HepG2 (cell line): ENCODE data around the gene LDLRAD4. TPM values are rescaled to one million over a fixed set of nuclear protein-coding genes. Genes with fewer than 3 reads are reported as not detected.

Source experiments
- ATAC-seq: fragments of 200-7000 bp; cut with Tn5 transposase; 3 replicates; pipeline ENCODE4 v1.9.1; 2020; ENCODE audit warnings: mild to moderate bottlenecking, moderate library complexity
- BruUV-seq: library from RNA; stranded (reverse); fragments of 400-500 nt; replicated peaks from 2 replicates; lab custom pipeline; 2021; lab: Mats Ljungman, UMichigan
- CTCF ChIA-PET: fragments of 300-600 bp; formaldehyde crosslinking; extraction: SDS; loops from one replicate; lab custom pipeline; 2021; ENCODE audit warnings: low total read pairs, inconsistent platforms, low intra/inter-chr PET ratio; lab: Yijun Ruan, JAX
- POLR2A ChIA-PET: fragments of 350-600 bp; sonication (Branson Sonifier 250); formaldehyde crosslinking; loops from one replicate; lab custom pipeline; 2020; ENCODE audit warnings: antibody characterized with exemption, inconsistent platforms; lab: Yijun Ruan, JAX
- DNase-seq: peaks from one replicate; pipeline ENCODE4 v3.0.0-alpha.2; 2015; ENCODE audit warnings: low spot score
- FAIRE-seq: peaks from 3 replicates; lab custom pipeline; 2011; peaks lifted over from hg19 to GRCh38; lab: Jason Lieb, UNC
- H2AFZ ChIP-seq: one replicate; pipeline ENCODE4 v1.6.1; 2011; ENCODE audit warnings: low read length, inconsistent platforms
- H3K27ac ChIP-seq: fragments of 300-600 bp; 3 replicates; pipeline ENCODE4 v1.8.0; 2011; ENCODE audit warnings: mixed run types, mild to moderate bottlenecking, mixed read lengths, low read length, inconsistent platforms; ENCODE audit not compliant: insufficient read depth; ENCODE audit errors: extremely low read length
- H3K27me3 ChIP-seq, 2 experiments: fragments of 200-600 bp in 1 of 2; 2 replicates in 1 of 2; 3 replicates in 1 of 2; pipeline versions ENCODE4 v1.6.0 to v1.8.0; 2011; ENCODE audit warnings: low read length in 2 of 2, mild to moderate bottlenecking in 2 of 2, moderate library complexity in 2 of 2, inconsistent platforms in 1 of 2; ENCODE audit not compliant: insufficient read depth in 2 of 2, control insufficient read depth in 1 of 2
- H3K36me3 ChIP-seq, 2 experiments: fragments of 200-600 bp in 1 of 2; replicated peaks in 1 of 2; 2 replicates in 1 of 2; 3 replicates in 1 of 2; pipeline versions ENCODE4 v1.5.1 to v1.8.0; 2011; ENCODE audit warnings: low read length in 2 of 2, inconsistent platforms in 1 of 2; ENCODE audit not compliant: insufficient read depth in 2 of 2, control insufficient read depth in 1 of 2
- H3K4me1 ChIP-seq: 2 replicates; pipeline ENCODE4 v1.5.1; 2012; ENCODE audit warnings: low read length, inconsistent platforms; ENCODE audit not compliant: insufficient read depth
- H3K4me2 ChIP-seq: 2 replicates; pipeline ENCODE4 v1.6.0; 2011; ENCODE audit warnings: low read depth, low read length, inconsistent platforms
- H3K4me3 ChIP-seq, 3 experiments: fragments of 200-600 bp in 1 of 3; sonication (generic), shearing (Covaris generic) in 1 of 3; replicated peaks in 1 of 3; 2 replicates each; pipeline ENCODE4 v1.5.1; 2011 to 2016; ENCODE audit warnings: low read length in 3 of 3, inconsistent platforms in 2 of 3, low read depth in 2 of 3, mild to moderate bottlenecking in 2 of 3, control low read depth in 1 of 3, mixed read lengths in 1 of 3; ENCODE audit not compliant: insufficient read depth in 1 of 3
- H3K79me2 ChIP-seq: one replicate; pipeline ENCODE4 v1.6.1; 2011; ENCODE audit warnings: low read length, inconsistent platforms; ENCODE audit not compliant: insufficient read depth
- H3K9ac ChIP-seq: 2 replicates; pipeline ENCODE4 v1.6.0; 2011; ENCODE audit warnings: mild to moderate bottlenecking, low read depth, low read length, inconsistent platforms; ENCODE audit not compliant: insufficient read depth
- H3K9me3 ChIP-seq: 2 replicates; pipeline ENCODE4 v1.5.1; 2012; ENCODE audit warnings: mild to moderate bottlenecking, low read length
- H4K20me1 ChIP-seq: 2 replicates; pipeline ENCODE4 v1.6.0; 2011; ENCODE audit warnings: inconsistent platforms, mild to moderate bottlenecking, low read length, moderate library complexity; ENCODE audit not compliant: insufficient read depth
- BCL6 ChIP-seq: IDR thresholded peaks from 2 replicates; pipeline ENCODE4 v1.6.1; 2016; ENCODE audit warnings: missing genetic modification reagents, missing compliant biosample characterization
- ELK4 ChIP-seq: sonication (generic); formaldehyde crosslinking; IDR thresholded peaks from 2 replicates; pipeline ENCODE4 v1.9.0; 2021; ENCODE audit warnings: missing genetic modification reagents, borderline replicate concordance
- KAT7 ChIP-seq: IDR thresholded peaks from 2 replicates; pipeline ENCODE4 v1.6.1; 2018; ENCODE audit warnings: borderline replicate concordance, missing compliant biosample characterization
- POGZ ChIP-seq: sonication (generic); formaldehyde crosslinking; IDR thresholded peaks from 2 replicates; pipeline ENCODE4 v1.4.0; 2020; ENCODE audit warnings: mild to moderate bottlenecking, missing genetic modification reagents
- SKIL ChIP-seq: sonication (generic); formaldehyde crosslinking; IDR thresholded peaks from 2 replicates; pipeline ENCODE4 v1.8.0; 2022; ENCODE audit warnings: missing genetic modification reagents, mild to moderate bottlenecking, moderate library complexity, borderline replicate concordance
- SUZ12 ChIP-seq: fragments of 150-350 bp; IDR thresholded peaks from 2 replicates; pipeline ENCODE4 v1.6.1; 2014; ENCODE audit warnings: low read depth, low read length
- ZFP36L1 ChIP-seq: sonication (generic); formaldehyde crosslinking; IDR thresholded peaks from 2 replicates; pipeline ENCODE4 v1.8.0; 2022; ENCODE audit warnings: mild to moderate bottlenecking, missing genetic modification reagents, moderate library complexity
- ZNF142 ChIP-seq: sonication (generic); formaldehyde crosslinking; IDR thresholded peaks from 2 replicates; pipeline ENCODE4 v1.4.0; 2020; ENCODE audit warnings: missing genetic modification reagents
- ZNF367 ChIP-seq: sonication (generic); formaldehyde crosslinking; IDR thresholded peaks from 2 replicates; pipeline ENCODE4 v1.4.0; 2020; ENCODE audit warnings: missing genetic modification reagents, borderline replicate concordance
- ZNF550 ChIP-seq: sonication (generic); formaldehyde crosslinking; IDR thresholded peaks from 2 replicates; pipeline ENCODE4 v1.4.0; 2020; ENCODE audit warnings: mild to moderate bottlenecking, missing genetic modification reagents, borderline replicate concordance
- WGBS: methylation state at CpG from one replicate; pipeline ENCODE4 v1.1.6; 2017; ENCODE audit warnings: low lambda C conversion rate; 5-methylcytosine and 5-hydroxymethylcytosine counted together
- in situ Hi-C: cut with HindIII; loops from 2 replicates; pipeline ENCODE4 v1.10.0; 2017; ENCODE audit warnings: low pct_unique_long_range_greater_than_20kb; ENCODE audit not compliant: extremely low pct_ligation_motif_present
- intact Hi-C: fragments of 100-400 bp; cut with micrococcal nuclease; formaldehyde crosslinking; loops from one replicate; pipeline ENCODE4 v1.10.0; 2022; ENCODE audit not compliant: unreplicated experiment
- polyA plus RNA-seq, 8 experiments: library from polyadenylated mRNA; depleted of rRNA in 3 of 8; stranded (reverse) in 7 of 8; unstranded in 1 of 8; fragments of >200 nt; fragmentation: Illumina TruSeq in 4 of 8; extraction: Trizol in 4 of 8; gene quantifications; 2 replicates each; pipeline versions ENCODE4 v1.2.1 to v1.2.3, GENCODE V29; 2011 to 2016; ENCODE audit warnings: low read depth in 4 of 8, missing spikeins in 1 of 8, mixed read lengths in 1 of 8; ENCODE audit not compliant: insufficient read depth in 1 of 8
- total RNA-seq, 5 experiments: library from RNA; depleted of rRNA; stranded (reverse); fragments of >200 nt; fragmentation: Illumina TruSeq; extraction: Trizol; gene quantifications; 2 replicates each; pipeline ENCODE4 v1.2.3, GENCODE V29; 2016; ENCODE audit warnings: low read depth in 1 of 5
- TF ChIP-seq, protein P1 (sequence below): sonication (generic); formaldehyde crosslinking; IDR thresholded peaks from 2 replicates; pipeline ENCODE4 v1.5.0; 2020; ENCODE audit warnings: missing genetic modification reagents

Gene LDLRAD4
- total and polyA plus RNA-seq, 2 of the 13 experiments (the other 11 are each of a cell fraction or from before 2014, with no cell fraction given) = 13.6 to 20.9 TPM

DNA sequence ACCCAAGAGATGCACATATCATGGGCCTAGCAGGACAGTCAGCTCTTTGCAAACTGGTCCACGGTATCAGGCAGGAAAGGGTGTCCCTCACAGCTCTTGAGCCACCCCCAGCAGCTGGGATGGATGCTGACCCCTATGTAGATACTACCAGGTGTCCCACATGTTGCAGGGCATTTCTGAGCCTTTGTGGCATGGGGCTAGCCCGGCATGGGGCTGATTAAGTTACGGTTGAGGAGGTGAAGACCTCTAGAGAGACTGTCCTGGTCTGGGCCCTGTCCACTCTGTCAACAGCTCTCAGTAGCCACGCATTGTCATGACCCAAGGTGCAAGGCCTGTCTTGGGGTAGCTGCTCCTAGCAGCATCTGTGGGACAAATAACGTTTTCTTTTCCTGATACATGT, 6.7 kb downstream of the LDLRAD4 start:
- in situ Hi-C loops (loop anchor here (10.0 kb wide), 1 partner anchor 310 kb away; no protein-coding TSS in a partner anchor), intact Hi-C loops (no loop called here)
- peaks cover 8% of the 10 kb centered on the region for H3K79me2 ChIP-seq
- BruUV-seq = no TSS peak
- no peak overlapping the region for H2AFZ ChIP-seq
- ATAC-seq (no peak), DNase-seq (no peak), FAIRE-seq (no peak)
- no peak overlapping the region for H3K27ac ChIP-seq
- TF ChIP-seq POGZ (CRISPR knock-in tag) (no peak), ZNF550 (CRISPR knock-in tag) (no peak), ZFP36L1 (CRISPR knock-in tag) (no peak), KAT7 (CRISPR knock-in tag) (no peak), ZNF142 (no peak), ZNF367 (no peak), SKIL (CRISPR knock-in tag) (no peak), ELK4 (CRISPR knock-in tag) (no peak), BCL6 (CRISPR knock-in tag) (no peak), SUZ12 (no peak)
- TF ChIP-seq, protein P1, sequence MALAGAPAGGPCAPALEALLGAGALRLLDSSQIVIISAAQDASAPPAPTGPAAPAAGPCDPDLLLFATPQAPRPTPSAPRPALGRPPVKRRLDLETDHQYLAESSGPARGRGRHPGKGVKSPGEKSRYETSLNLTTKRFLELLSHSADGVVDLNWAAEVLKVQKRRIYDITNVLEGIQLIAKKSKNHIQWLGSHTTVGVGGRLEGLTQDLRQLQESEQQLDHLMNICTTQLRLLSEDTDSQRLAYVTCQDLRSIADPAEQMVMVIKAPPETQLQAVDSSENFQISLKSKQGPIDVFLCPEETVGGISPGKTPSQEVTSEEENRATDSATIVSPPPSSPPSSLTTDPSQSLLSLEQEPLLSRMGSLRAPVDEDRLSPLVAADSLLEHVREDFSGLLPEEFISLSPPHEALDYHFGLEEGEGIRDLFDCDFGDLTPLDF = no peak
- no peak overlapping the region for H3K4me3 ChIP-seq
- H3K9ac ChIP-seq = no peak overlapping the region
- POLR2A ChIA-PET = no interaction called here
- no peaks in the 10 kb centered on the region; a peak in 1 of 5 replicates for H3K36me3 ChIP-seq
- H3K4me1 ChIP-seq = peaks cover 39% of the 10 kb centered on the region
- H3K4me2 ChIP-seq = no peak overlapping the region
- H4K20me1 ChIP-seq = no peaks in the 10 kb centered on the region; the same call in 1 of the 2 replicates
- no peaks in the 10 kb centered on the region for H3K9me3 ChIP-seq
- CTCF ChIA-PET = no interaction called here
- H3K27me3 ChIP-seq = no peaks in the 10 kb centered on the region
- 93% methylated on average over 5 of the region's 5 CpGs for WGBS
